HFFc6 (cell line): ENCODE data around the gene CAMK2B. TPM values are rescaled to one million over a fixed set of nuclear protein-coding genes. Genes with fewer than 3 reads are reported as not detected.
A peak's percentile ranks its signal among the peaks of the same experiment; 100 is the strongest.

Experiments
- DNase-seq: peaks from one replicate; pipeline ENCODE4 v3.0.0-alpha.2; 2018
- H3K27ac Mint-ChIP-seq: 2 replicates; pipeline ENCODE4 v1.8.0; 2020; ENCODE audit warnings: mild to moderate bottlenecking, mixed read lengths
- H3K27me3 Mint-ChIP-seq: 2 replicates; pipeline ENCODE4 v1.8.0; 2021; ENCODE audit warnings: mild to moderate bottlenecking, moderate library complexity, mixed read lengths; ENCODE audit not compliant: insufficient read depth
- H3K36me3 Mint-ChIP-seq: 2 replicates; pipeline ENCODE4 v1.8.0; 2021; ENCODE audit warnings: low read depth, mixed read lengths
- H3K4me1 Mint-ChIP-seq: 2 replicates; pipeline ENCODE4 v1.8.0; 2020; ENCODE audit warnings: low read depth, mixed read lengths
- H3K4me3 Mint-ChIP-seq: 2 replicates; pipeline ENCODE4 v1.8.0; 2020; ENCODE audit warnings: mild to moderate bottlenecking, moderate library complexity, mixed read lengths
- H3K9me3 Mint-ChIP-seq: 2 replicates; pipeline ENCODE4 v1.8.0; 2020; ENCODE audit warnings: mild to moderate bottlenecking, mixed read lengths
- total RNA-seq, 6 experiments: library from RNA; stranded (reverse); fragmentation: NEBNext Ultra II Directional; extraction: Animal tissue kit (Norgen Biotek cat#: 25700); gene quantifications; 2 replicates in 1 of 6; 3 replicates in 5 of 6; pipeline ENCODE4 v1.2.3, GENCODE V29; 2021
- TF ChIP-seq, protein P1 (sequence below): fragments of 200-600 bp; sonication (generic); IDR thresholded peaks from 2 replicates; pipeline ENCODE4 v1.5.0; 2021; ENCODE audit warnings: antibody characterized with exemption, mild to moderate bottlenecking

Gene CAMK2B
- total RNA-seq, 6 experiments from 2014 or later: 0.11 to 0.41 TPM; not detected in 4

DNA sequence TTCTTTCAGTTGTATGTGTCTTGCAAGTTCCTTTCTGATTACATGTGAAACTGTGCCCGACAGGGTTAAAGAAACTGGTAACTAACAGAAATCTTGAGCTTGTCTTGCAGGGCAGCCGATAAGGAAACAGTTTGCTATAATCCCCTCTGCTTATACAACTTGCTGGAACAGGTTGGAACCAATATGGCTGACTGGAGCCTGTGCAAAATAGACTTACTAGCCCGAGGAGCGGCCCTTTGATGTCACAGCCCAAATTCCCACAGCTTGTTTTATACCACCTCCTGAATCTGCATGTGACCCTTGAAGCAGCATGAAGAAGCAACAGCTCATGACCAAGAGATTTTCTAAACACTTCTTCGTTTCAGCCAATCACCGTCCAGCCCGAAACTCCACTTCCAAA, 127.9 kb downstream of the CAMK2B start:
- H3K4me3 Mint-ChIP-seq: no peak overlapping the region

DNA sequence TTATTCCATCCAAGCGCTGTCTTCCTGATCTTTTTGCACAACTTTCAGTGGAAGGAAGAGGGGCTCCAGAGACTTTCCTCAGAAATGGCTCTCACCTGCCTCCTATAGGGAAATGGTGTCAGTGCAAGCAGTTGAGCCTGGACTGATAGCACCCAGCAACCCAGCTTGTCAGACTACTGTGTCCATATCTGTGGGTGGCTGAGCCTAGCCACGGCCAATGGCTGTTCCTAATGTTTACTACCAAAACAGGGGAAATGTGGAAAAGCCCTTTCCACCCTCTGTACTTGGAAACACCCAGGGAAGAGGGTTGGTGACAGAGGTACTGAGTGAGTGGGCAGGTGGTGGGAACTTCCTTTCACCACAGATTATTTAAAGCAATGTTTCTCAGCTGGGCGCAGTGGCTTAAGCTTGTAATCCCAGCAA, 128.9 kb downstream of the CAMK2B start:
- DNase-seq: peak; percentile 58
- H3K4me1 Mint-ChIP-seq: peaks cover 24% of the 10 kb centered on the region
- peaks cover 5% of the 10 kb centered on the region; the same call in 1 of the 2 replicates for H3K36me3 Mint-ChIP-seq
- peak overlapping the region; percentile 43; the same call in 1 of the 2 replicates for H3K27ac Mint-ChIP-seq
- H3K9me3 Mint-ChIP-seq: no peaks in the 10 kb centered on the region
- no peak overlapping the region for H3K4me3 Mint-ChIP-seq
- H3K27me3 Mint-ChIP-seq: peaks cover 7% of the 10 kb centered on the region
- TF ChIP-seq, protein P1, sequence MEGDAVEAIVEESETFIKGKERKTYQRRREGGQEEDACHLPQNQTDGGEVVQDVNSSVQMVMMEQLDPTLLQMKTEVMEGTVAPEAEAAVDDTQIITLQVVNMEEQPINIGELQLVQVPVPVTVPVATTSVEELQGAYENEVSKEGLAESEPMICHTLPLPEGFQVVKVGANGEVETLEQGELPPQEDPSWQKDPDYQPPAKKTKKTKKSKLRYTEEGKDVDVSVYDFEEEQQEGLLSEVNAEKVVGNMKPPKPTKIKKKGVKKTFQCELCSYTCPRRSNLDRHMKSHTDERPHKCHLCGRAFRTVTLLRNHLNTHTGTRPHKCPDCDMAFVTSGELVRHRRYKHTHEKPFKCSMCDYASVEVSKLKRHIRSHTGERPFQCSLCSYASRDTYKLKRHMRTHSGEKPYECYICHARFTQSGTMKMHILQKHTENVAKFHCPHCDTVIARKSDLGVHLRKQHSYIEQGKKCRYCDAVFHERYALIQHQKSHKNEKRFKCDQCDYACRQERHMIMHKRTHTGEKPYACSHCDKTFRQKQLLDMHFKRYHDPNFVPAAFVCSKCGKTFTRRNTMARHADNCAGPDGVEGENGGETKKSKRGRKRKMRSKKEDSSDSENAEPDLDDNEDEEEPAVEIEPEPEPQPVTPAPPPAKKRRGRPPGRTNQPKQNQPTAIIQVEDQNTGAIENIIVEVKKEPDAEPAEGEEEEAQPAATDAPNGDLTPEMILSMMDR: peak; percentile 81

More for the DNA sequence above, 127.9 kb downstream of the CAMK2B start:
- Mint-ChIP-seq H3K36me3 (peaks cover 6% of the 10 kb centered on the region; the same call in 1 of the 2 replicates), H3K27me3 (peaks cover 7% of the 10 kb centered on the region), H3K4me1 (peaks cover 29% of the 10 kb centered on the region), H3K27ac (no peak overlapping the region), H3K9me3 (no peaks in the 10 kb centered on the region)
- TF ChIP-seq, protein P1: no peak
- no peak for DNase-seq

DNA sequence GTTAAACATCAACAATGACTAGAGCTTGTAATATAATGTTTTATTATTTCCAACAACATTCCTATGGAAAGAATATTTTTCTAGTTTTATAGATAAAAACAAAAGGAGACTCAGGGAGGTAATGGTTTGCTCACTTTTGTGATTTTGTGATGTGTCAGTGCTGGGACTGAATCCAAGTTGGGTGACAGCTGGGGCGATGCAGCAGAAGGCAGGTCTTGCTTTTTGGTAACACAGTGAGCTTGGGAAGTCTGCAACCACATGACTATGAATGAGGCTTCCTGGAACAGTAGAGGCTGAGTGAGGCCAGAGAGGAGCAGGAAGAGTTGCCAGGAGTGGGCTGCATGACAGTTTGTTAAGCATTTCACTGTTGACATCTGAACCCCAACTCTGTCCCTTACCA, 129.5 kb downstream of the CAMK2B start:
- TF ChIP-seq, protein P1: no peak
- H3K9me3 Mint-ChIP-seq: no peaks in the 10 kb centered on the region
- no peak overlapping the region for H3K27ac Mint-ChIP-seq
- no peak overlapping the region for H3K4me3 Mint-ChIP-seq
- H3K27me3 Mint-ChIP-seq: peaks cover 7% of the 10 kb centered on the region
- DNase-seq: peak; percentile 27
- peaks cover 5% of the 10 kb centered on the region; the same call in 1 of the 2 replicates for H3K36me3 Mint-ChIP-seq
- H3K4me1 Mint-ChIP-seq: peaks cover 24% of the 10 kb centered on the region

DNA sequence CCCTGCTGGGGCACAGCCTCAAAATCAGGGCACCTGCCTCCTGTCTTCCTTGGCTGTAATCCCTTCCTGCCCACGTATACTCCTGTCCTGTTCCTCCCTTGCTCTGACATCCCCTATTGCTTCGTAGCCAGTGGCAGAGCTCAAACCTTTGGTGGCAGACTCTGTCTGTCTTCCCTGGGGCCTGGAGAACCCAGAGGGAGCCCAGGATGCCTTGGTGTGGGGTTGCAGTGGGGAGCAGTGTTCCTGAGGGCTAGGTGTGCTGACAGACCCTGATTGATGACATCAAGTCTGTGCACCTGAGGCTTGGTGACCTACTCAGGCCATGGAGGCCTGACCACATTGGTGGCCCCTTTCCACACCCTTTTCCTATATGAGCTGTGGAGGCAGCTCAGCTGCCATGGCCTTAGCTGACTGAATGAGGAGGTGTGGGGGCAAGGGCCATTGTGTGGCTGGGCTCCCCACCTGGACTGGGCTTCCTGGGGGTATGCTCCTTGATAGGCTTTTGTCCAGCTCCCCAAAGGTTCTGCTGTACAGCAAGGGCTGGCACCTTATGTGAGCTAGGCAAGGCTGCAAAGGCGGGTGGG, 130.7 kb downstream of the CAMK2B start:
- peaks cover 5% of the 10 kb centered on the region; the same call in 1 of the 2 replicates for H3K36me3 Mint-ChIP-seq
- no peak overlapping the region for H3K4me3 Mint-ChIP-seq
- no peak overlapping the region for H3K27ac Mint-ChIP-seq
- no peak for DNase-seq
- TF ChIP-seq, protein P1: no peak
- H3K4me1 Mint-ChIP-seq: peaks cover 24% of the 10 kb centered on the region
- no peaks in the 10 kb centered on the region for H3K9me3 Mint-ChIP-seq
- H3K27me3 Mint-ChIP-seq: peaks cover 7% of the 10 kb centered on the region

DNA sequence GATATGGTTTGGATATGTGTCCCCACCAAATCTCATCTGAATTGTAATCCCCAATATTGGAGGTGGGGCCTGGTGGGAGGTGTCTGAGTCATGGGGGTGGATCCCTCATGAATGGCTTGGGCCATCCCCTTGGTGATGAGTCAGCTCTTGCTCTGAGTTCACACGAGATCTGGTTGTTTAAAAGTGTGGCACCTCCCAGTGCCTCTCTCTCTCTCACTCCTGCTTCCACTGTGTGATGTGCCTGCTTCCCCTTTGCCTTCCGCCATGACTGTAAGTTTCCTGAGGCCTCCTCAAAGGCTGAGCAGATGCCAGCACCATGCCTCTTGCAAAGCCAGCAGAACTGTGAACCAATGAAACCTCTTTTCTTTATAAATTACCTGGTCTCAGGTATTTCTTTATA, 131.3 kb downstream of the CAMK2B start:
- no peak overlapping the region for H3K4me3 Mint-ChIP-seq

More for the DNA sequence above, 131.3 kb downstream of the CAMK2B start:
- peaks cover 5% of the 10 kb centered on the region; the same call in 1 of the 2 replicates for H3K36me3 Mint-ChIP-seq
- peak overlapping the region; percentile 8; the same call in 1 of the 2 replicates for H3K27ac Mint-ChIP-seq
- H3K4me1 Mint-ChIP-seq: peaks cover 24% of the 10 kb centered on the region
- no peaks in the 10 kb centered on the region for H3K9me3 Mint-ChIP-seq
- peak; percentile 17 for DNase-seq
- peaks cover 7% of the 10 kb centered on the region for H3K27me3 Mint-ChIP-seq
- TF ChIP-seq, protein P1: no peak
